Inferior parietal cortex (tissue), 1 donor: ENCODE results near the gene WDR87.

Experiments
- DNase-seq: peaks from one replicate; pipeline ENCODE4 v3.0.0-alpha.2; 2016; ENCODE audit errors: extremely low spot score

WDR87 gene

DNA sequence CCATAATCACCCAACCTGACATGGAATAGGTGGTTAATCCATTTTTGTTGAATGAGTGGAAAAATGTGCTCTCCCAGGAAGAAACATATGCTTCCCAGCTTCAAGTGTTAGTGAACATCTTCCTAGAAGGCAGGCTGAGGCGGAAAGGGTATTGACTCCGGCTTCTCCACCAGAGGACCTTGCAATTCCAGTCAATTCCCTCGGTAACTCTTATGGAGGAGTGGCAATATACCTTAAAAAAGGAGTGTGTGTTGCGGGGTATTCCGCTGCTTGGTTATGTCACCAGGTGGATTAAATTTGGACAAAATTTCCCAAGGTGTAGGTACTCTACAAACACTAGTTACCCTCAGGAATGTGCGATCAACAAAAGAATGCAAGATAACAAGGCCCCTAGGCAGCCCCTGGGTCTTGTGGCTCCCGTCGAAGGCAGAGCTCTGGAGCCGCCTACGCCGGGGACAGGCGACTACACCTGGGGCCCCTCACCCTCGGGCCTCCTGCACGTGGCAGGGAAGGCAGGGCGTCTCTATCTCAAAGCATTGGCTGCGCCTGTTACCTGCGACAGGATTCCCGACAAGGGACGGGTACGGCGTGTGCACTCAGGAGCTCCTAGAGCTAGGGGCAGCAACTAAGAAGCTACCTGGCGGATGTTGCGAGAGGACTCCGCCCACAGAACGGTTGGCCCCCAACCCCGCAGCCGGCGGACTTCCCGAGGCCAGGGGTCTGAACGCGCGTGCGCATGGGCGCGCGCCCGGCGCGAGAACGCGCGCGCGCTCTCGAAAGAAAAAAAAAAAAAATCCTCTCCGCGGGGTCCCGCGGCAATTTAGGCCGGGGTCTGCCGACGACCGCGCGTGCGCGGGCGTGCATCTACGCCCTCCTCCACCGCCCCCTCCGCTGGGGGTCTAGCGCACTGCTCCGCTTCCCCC is at the start of gene WDR87:
WDR87 (minus strand) TSS at position 649 of the 923 bp plus-strand sequence. CDS start 8,355 bp downstream, outside the sequence.
- peak; percentile 18 for DNase-seq

- DNase-seq: no peak
These were observed 49.6 kb upstream of the WDR87 start for GRCh38 chr19:37955986-37956385.

GRCh38 chr19:37954421-37954874 is 48.1 kb upstream of the WDR87 start:
- DNase-seq: no peak

- no peak for DNase-seq
These were observed 47.5 kb upstream of the WDR87 start for GRCh38 chr19:37953918-37954303.

DNA sequence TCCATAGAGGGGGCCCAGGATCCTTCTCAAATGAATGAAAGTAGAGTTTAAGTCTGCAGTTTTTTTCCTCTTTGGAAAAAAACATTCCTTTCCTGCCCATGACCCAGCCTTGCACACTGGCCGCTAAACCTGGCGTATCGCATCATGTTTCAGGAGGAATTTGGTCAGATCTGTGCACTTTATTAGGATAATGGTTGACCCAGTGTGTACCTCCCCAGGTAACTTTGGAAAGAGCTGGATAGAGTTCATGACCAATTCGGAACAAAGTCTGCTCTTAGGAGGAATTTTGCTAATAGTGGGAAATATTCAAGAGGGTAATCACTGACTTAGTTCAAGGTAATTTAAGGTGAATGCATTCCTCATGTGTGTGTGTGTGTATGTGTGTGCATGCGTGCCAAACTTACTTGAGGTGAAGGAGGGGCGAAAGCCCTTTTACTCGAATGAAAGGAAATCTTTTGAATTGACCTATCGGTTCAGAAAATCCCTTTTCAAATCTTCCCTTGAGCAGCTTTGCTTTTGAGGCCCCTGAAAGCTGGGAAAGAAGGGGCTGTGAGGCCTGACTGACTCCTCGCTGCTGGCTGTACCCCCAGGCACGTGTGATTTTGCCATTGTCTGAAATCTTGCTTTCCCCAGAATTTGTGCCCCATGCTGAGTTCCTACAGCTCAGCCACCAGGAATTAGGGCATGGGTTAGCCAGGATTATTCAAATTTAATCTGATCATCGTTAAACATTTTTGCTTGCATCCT is 47.0 kb upstream of the WDR87 start:
- no peak for DNase-seq

- DNase-seq: no peak
These were observed 45.4 kb upstream of the WDR87 start for GRCh38 chr19:37951816-37952210.

DNA sequence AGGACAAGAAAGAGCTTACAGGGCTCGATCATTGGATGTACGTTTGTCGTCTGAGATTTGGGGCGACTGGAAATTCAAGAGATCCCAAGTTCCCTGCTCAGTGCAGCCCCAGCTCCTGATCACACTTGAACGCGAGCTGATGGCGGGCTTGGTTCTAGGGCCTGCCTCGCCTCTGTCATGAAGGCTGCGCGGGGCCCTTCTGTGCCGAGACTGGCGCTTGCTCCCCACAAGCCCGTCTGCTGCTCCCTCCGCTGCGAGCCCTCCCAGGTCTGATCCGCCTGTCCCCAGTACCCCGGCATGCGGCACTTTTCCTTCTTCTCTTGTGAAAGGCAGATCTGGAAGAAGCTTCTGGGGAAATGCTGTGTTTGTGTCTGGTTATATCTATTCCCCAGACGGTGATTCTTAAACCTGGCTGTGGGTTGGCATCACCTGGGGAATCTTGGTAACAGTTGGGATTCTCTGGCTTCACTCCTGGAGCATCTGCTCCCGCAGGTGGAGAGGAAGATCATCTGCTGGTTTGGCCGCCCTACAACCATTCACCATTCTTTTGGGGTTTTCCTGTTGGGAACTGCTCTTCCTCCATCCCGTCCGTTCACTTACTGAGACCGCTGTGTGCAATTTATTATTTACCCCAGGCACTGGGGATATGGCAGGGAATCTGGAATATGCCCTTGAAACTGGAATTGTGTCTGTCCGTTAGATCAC is 44.2 kb upstream of the WDR87 start:
- no peak for DNase-seq

DNA sequence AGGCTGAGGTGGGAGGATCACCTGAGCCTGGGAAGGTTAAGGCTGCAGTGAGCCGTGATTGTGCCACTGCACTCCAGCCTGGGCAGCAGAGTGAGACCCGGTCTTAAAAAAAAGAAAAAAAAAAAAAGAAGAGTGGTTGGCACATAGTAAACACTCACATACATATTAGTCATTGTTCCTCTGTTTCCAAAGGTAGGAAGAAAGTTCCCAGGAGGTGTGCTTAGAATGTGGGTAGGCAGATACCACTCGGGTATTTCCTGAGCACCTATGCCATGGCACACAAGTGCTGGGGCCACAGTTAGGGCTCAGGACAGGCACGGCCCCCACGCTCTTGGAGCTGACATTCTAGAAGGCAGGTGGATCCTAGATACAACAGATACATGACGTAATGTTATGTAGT is 42.0 kb upstream of the WDR87 start:
- DNase-seq: no peak

DNA sequence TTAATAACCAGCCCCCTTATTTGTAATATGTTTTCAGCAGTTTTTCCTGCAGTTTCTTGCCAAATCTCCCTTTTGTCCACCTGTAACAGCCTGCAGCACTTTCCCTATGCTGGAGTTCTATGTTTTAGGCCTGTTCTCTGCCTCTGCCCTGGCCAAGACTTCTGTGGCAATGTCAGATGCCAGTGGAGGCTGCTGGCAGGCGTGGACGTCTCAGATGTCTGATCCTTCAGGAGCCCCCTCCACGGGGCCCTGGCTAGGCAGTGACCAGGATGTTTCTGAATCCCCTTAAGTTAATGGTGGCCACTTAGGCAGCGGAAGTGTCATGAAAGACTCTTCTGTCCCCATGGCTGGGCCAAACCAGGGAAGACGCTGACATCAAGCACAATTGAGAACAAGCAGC is 41.4 kb upstream of the WDR87 start:
- DNase-seq: no peak

GRCh38 chr19:37946132-37946531 is 39.7 kb upstream of the WDR87 start:
- DNase-seq: no peak

DNA sequence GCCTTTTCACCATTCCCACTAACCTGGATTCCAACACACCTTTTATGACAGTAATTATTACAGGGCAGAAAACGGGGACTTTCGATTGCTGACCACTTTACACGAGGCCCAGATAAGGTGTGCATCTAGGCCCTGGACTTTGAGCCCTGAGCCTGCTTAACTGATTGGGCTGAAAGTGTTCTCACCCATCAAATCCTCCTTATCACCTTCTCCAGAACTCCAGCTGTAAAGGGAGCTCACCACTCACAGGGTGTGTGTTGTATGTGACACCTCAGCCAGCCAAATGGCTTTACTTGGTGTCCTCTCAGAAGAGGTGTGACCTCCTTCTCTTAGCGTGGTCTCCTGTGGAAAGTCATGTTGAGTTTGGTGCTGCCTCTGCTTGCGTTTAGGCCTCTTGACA is 37.1 kb upstream of the WDR87 start:
- DNase-seq: no peak

- DNase-seq: no peak
These were observed 36.1 kb upstream of the WDR87 start for GRCh38 chr19:37942516-37942902.

GRCh38 chr19:37941782-37942515 is 35.6 kb upstream of the WDR87 start:
- no peak for DNase-seq

DNA sequence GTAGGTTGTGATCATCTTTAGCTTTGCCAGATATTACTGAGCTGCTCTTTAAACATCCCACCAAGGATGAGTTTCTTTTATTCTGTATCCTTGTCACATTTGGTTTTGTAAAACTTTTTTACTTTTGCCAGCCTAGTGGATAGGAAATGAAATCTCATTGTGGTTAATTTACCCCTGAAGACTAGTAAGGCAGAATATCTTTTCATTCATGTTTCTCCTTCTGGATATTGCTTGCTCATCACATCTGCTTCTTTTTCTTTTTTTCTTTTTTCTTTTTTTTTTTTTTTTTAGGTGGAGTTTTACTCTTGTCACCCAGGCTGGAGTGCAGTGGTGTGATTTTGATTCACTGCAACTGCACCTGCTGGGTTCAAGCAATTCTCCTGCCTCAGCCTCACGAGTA is 32.0 kb upstream of the WDR87 start:
- DNase-seq: no peak

DNA sequence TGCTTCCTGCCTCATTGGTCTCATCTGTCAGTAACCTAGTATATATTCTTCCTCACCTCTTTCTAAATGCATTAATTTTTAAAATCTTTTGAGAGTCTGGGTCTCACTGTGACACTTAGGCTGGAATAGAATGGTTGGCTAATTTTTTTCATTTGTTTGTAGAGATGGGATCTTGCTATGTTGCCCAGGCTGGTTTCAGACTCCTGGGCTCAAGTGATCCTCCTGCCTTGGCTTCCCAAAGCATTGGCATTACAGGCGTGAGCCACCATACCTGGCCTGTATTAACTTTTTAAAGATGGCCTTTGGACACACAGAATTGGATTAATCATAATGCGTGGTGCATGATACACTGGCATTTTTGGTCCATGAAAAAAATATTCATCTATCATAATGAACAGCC is 30.5 kb upstream of the WDR87 start:
- no peak for DNase-seq

DNA sequence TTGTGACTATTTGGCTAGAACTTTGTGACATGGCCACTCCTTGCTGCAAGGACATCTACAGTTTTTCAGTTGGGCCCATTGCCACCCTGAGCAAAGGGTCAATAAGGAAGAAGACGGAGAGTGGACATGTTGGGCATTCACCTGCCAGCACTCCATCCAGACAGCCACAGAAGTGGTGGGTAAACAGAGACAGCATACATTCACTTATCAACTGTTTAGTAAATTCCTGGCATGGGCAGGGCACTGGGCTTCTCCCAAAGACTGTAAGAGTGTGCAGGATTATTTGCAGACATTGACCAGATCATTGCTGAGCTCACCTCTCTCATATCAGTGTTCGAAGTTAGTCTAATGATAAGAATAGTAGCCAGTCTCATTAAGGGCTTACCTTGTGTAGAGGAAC is 29.8 kb upstream of the WDR87 start:
- DNase-seq: no peak

- no peak for DNase-seq
These were observed 28.9 kb upstream of the WDR87 start for GRCh38 chr19:37935341-37935740.

GRCh38 chr19:37933937-37934358 is 27.6 kb upstream of the WDR87 start:
- DNase-seq: no peak

GRCh38 chr19:37932985-37933936 is 26.9 kb upstream of the WDR87 start:
- DNase-seq: no peak

GRCh38 chr19:37931881-37932655 is 25.7 kb upstream of the WDR87 start:
- peak; percentile 52 for DNase-seq
